SK-N-SH (cell line): ENCODE data around the gene TMEM145. TPM values are rescaled to one million over a fixed set of nuclear protein-coding genes. Genes with fewer than 3 reads are reported as not detected.

Source experiments
- CTCF ChIA-PET: fragments of 300-600, 350-600 bp; formaldehyde crosslinking; extraction: SDS; loops from one replicate; lab custom pipeline; 2021; lab: Yijun Ruan, JAX
- POLR2A ChIA-PET: fragments of 350-600 bp; sonication (Branson Sonifier 250); formaldehyde crosslinking; extraction: SDS; loops from one replicate; lab custom pipeline; 2020; ENCODE audit warnings: antibody characterized with exemption, inconsistent platforms; lab: Yijun Ruan, JAX
- DNase-seq: peaks from one replicate; pipeline ENCODE4 v3.0.0; 2012
- H2AFZ ChIP-seq: fragments of 200-600 bp; sonication (generic); 2 replicates; pipeline ENCODE4 v1.8.1; 2016; ENCODE audit warnings: antibody characterized with exemption, mild to moderate bottlenecking, low read depth
- H3F3A ChIP-seq: fragments of 200-600 bp; sonication (generic); replicated peaks from 2 replicates; pipeline ENCODE3; 2016; ENCODE audit warnings: antibody characterized with exemption, mild to moderate bottlenecking; ENCODE audit not compliant: insufficient read depth
- H3K27ac ChIP-seq, 2 experiments: fragments of 200-500 bp in 1 of 2; fragments of 200-600 bp in 1 of 2; sonication (Bioruptor generic) in 1 of 2; sonication (generic), shearing (Covaris generic) in 1 of 2; 2 replicates each; pipeline versions ENCODE4 v1.5.1 to v1.6.1; 2014 to 2016; ENCODE audit warnings: low read depth in 2 of 2, inconsistent platforms in 1 of 2, low read length in 1 of 2, mild to moderate bottlenecking in 1 of 2, mixed read lengths in 1 of 2
- H3K27me3 ChIP-seq: fragments of 200-600 bp; sonication (generic), shearing (Covaris generic); 2 replicates; pipeline ENCODE4 v1.6.1; 2016; ENCODE audit warnings: mixed run types; ENCODE audit not compliant: insufficient read depth
- H3K36me3 ChIP-seq, 2 experiments: fragments of 200-500 bp in 1 of 2; fragments of 200-600 bp in 1 of 2; sonication (Bioruptor generic) in 1 of 2; sonication (generic) in 1 of 2; replicated peaks in 1 of 2; 2 replicates each; pipeline versions ENCODE3 to v1.5.1; 2014 to 2016; ENCODE audit warnings: low read length in 1 of 2, mild to moderate bottlenecking in 1 of 2; ENCODE audit not compliant: insufficient read depth in 2 of 2, control insufficient read depth in 1 of 2
- H3K4me1 ChIP-seq, 2 experiments: fragments of 200-500 bp in 1 of 2; fragments of 200-600 bp in 1 of 2; sonication (Bioruptor generic) in 1 of 2; sonication (generic), shearing (Covaris generic) in 1 of 2; 2 replicates each; pipeline versions ENCODE4 v1.5.1 to v1.6.1; 2014 to 2016; ENCODE audit warnings: low read depth in 1 of 2, low read length in 1 of 2, mixed run types in 1 of 2; ENCODE audit not compliant: insufficient read depth in 2 of 2, control insufficient read depth in 1 of 2
- H3K4me2 ChIP-seq: fragments of 200-600 bp; sonication (generic), shearing (Covaris generic); 2 replicates; pipeline ENCODE4 v1.6.1; 2017; ENCODE audit warnings: mixed run types
- H3K4me3 ChIP-seq, 2 experiments: fragments of 200-500 bp in 1 of 2; fragments of 200-600 bp in 1 of 2; sonication (Bioruptor generic) in 1 of 2; sonication (generic), shearing (Covaris generic) in 1 of 2; 2 replicates each; pipeline versions ENCODE4 v1.5.1 to v1.8.1; 2014 to 2016; ENCODE audit warnings: low read depth in 2 of 2, inconsistent platforms in 1 of 2, low read length in 1 of 2, mild to moderate bottlenecking in 1 of 2, mixed read lengths in 1 of 2, moderate library complexity in 1 of 2
- H3K79me2 ChIP-seq: fragments of 200-600 bp; sonication (generic); 2 replicates; pipeline ENCODE4 v1.8.1; 2017; ENCODE audit warnings: mild to moderate bottlenecking; ENCODE audit not compliant: insufficient read depth
- H3K9ac ChIP-seq: fragments of 200-600 bp; sonication (generic); 2 replicates; pipeline ENCODE4 v1.6.1; 2017; ENCODE audit warnings: mixed run types
- H3K9me2 ChIP-seq: fragments of 200-600 bp; sonication (generic); 2 replicates; pipeline ENCODE4 v1.6.1; 2017; ENCODE audit warnings: mixed run types
- H3K9me3 ChIP-seq: fragments of 200-600 bp; sonication (generic); 2 replicates; pipeline ENCODE4 v1.6.1; 2017; ENCODE audit warnings: mixed run types, mild to moderate bottlenecking, moderate library complexity
- H4K20me1 ChIP-seq: fragments of 200-600 bp; sonication (generic); 2 replicates; pipeline ENCODE4 v1.6.1; 2017; ENCODE audit warnings: mild to moderate bottlenecking, mixed run types; ENCODE audit not compliant: insufficient read depth
- EZH2phosphoT487 ChIP-seq: fragments of 200-600 bp; sonication (generic); IDR thresholded peaks from 2 replicates; pipeline ENCODE4 v1.6.1; 2017; ENCODE audit warnings: low read depth, mixed run types, mild to moderate bottlenecking, antibody characterized with exemption, moderate library complexity, borderline replicate concordance
- FOXJ3 ChIP-seq: sonication (generic); formaldehyde crosslinking; IDR thresholded peaks from 2 replicates; pipeline ENCODE4 v1.5.1; 2020; ENCODE audit warnings: mild to moderate bottlenecking, missing genetic modification reagents
- FOXM1 ChIP-seq: IDR thresholded peaks from 2 replicates; pipeline ENCODE4 v1.4.0; 2012; ENCODE audit warnings: low read depth, mild to moderate bottlenecking
- JUND ChIP-seq: IDR thresholded peaks from 2 replicates; pipeline ENCODE4 v1.4.0; 2012
- MEF2A ChIP-seq: IDR thresholded peaks from 2 replicates; pipeline ENCODE4 v1.4.0; 2012; ENCODE audit warnings: low read depth, borderline replicate concordance
- NFIC ChIP-seq: IDR thresholded peaks from 2 replicates; pipeline ENCODE4 v1.4.0; 2012; ENCODE audit warnings: borderline replicate concordance
- RFX5 ChIP-seq: IDR thresholded peaks from 2 replicates; pipeline ENCODE4 v1.6.1; 2012; ENCODE audit warnings: mild to moderate bottlenecking, improper control_type of control experiment, low read length
- SIN3A ChIP-seq: IDR thresholded peaks from 2 replicates; pipeline ENCODE4 v1.6.1; 2012; ENCODE audit warnings: low read depth, mild to moderate bottlenecking, low read length, moderate library complexity, borderline replicate concordance
- TAF1 ChIP-seq: IDR thresholded peaks from 2 replicates; pipeline ENCODE4 v1.6.1; 2012; ENCODE audit warnings: low read depth, mild to moderate bottlenecking, low read length, moderate library complexity, borderline replicate concordance
- TEAD4 ChIP-seq: IDR thresholded peaks from 2 replicates; pipeline ENCODE4 v1.4.0; 2012; ENCODE audit warnings: mild to moderate bottlenecking, borderline replicate concordance; ENCODE audit not compliant: insufficient read depth
- YY1 ChIP-seq: IDR thresholded peaks from 2 replicates; pipeline ENCODE4 v1.4.0; 2012; ENCODE audit warnings: low read depth, mild to moderate bottlenecking
- WGBS: methylation state at CpG from one replicate; pipeline ENCODE4 v1.1.6; 2017; ENCODE audit warnings: low lambda C conversion rate; 5-methylcytosine and 5-hydroxymethylcytosine counted together
- polyA plus RNA-seq, 3 experiments: library from polyadenylated mRNA; depleted of rRNA; stranded (reverse); fragments of >200 nt; gene quantifications; 2 replicates each; pipeline ENCODE4 v1.2.3, GENCODE V29; 2012
- TF ChIP-seq, protein P1 (sequence below): fragments of 150-350 bp; IDR thresholded peaks from 2 replicates; pipeline ENCODE4 v1.6.1; 2016; ENCODE audit warnings: mild to moderate bottlenecking, low read depth, low read length
- TF ChIP-seq, protein P2 (sequence below): IDR thresholded peaks from 2 replicates; pipeline ENCODE4 v1.6.1; 2012; ENCODE audit warnings: mild to moderate bottlenecking, low read depth, low read length, moderate library complexity
- TF ChIP-seq, protein P3 (sequence below): IDR thresholded peaks from 2 replicates; pipeline ENCODE4 v1.4.0; 2012; ENCODE audit warnings: low read depth
- TF ChIP-seq, protein P4 (sequence below): IDR thresholded peaks from 2 replicates; pipeline ENCODE4; 2012

TMEM145 gene
- polyA plus RNA-seq, 1 of the 3 experiments (the other 2 are of a cell fraction): 2.0 TPM

DNA sequence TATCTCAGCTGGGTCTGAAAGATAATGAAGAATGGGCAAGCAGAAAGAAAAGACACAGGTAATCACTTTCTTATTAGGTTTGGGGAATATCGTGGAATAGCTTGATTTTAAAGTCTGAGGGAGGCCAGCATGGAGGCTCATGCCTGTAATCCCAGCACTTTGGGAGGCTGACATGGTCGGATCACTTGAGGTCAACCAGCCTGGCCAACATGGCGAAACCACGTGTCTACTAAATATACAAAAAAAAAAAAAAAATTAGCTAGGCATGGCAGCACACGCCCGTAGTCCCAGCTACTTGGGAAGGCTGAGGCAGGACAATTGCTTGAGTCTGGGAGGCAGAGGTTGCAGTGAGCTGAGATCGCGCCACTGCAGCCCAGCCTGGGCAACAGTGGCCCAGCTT is 9.2 kb upstream of the TMEM145 start:
- no peak for DNase-seq
- POLR2A ChIA-PET: interaction anchor here (0.6 to 1.2 kb wide), 2 partner anchors 19 to 23 kb away, joined by 4 to 7 read pairs; no protein-coding TSS in a partner anchor
- Histone ChIP-seq H3K9me2 (no peaks in the 10 kb centered on the region), H3K4me3 (no peak overlapping the region), H3K4me1 (peaks cover 9 to 10% of the 10 kb centered on the region in 2 experiments; a peak in 3 of 4 replicates), H3K27ac (no peak overlapping the region), H3K9ac (no peak overlapping the region), H3K36me3 (peaks cover 0 to 6% of the 10 kb centered on the region in 2 experiments), H2AFZ (no peak overlapping the region), H3F3A (peaks cover 4% of the 10 kb centered on the region), H3K9me3 (no peaks in the 10 kb centered on the region), H3K27me3 (no peaks in the 10 kb centered on the region), H4K20me1 (no peaks in the 10 kb centered on the region), H3K4me2 (no peak overlapping the region), H3K79me2 (peaks cover 13% of the 10 kb centered on the region)
- CTCF ChIA-PET: interaction anchor here (1.1 to 1.3 kb wide), 2 partner anchors 9 to 10 kb away, joined by 3 to 5 read pairs; no protein-coding TSS in a partner anchor
- 95% methylated on average over 8 of the region's 8 CpGs for WGBS
- no peak for TF ChIP-seq SIN3A
- TF ChIP-seq EZH2phosphoT487: no peak
- no peak for TF ChIP-seq MEF2A
- no peak for TF ChIP-seq JUND
- no peak for TF ChIP-seq YY1
- no peak for TF ChIP-seq FOXM1
- TF ChIP-seq, protein P1, sequence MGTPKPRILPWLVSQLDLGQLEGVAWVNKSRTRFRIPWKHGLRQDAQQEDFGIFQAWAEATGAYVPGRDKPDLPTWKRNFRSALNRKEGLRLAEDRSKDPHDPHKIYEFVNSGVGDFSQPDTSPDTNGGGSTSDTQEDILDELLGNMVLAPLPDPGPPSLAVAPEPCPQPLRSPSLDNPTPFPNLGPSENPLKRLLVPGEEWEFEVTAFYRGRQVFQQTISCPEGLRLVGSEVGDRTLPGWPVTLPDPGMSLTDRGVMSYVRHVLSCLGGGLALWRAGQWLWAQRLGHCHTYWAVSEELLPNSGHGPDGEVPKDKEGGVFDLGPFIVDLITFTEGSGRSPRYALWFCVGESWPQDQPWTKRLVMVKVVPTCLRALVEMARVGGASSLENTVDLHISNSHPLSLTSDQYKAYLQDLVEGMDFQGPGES: no peak
- no peak for TF ChIP-seq NFIC
- TF ChIP-seq TAF1: no peak

DNA sequence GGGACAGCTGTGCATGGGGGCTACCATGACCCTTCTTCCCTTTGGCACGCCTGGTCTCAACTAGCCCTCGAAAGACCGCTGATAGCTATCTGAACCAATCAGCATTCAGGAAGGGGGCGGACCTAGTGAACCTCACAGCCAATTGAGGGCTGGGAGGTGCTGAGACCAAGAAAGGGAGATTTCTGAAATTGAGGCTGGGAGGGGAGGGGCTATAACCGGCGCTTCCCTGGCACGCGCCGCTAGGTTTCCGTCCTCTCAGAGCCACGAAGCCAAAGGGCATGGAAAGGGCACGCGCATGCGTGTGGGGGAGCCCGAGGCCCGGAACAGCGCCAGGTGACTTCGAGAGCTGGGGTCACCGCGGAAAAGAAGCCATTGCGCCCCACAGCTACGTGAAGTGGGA is 6.5 kb upstream of the TMEM145 start:
- TF ChIP-seq JUND: no peak
- no peak for TF ChIP-seq FOXJ3 (CRISPR knock-in tag)
- TF ChIP-seq FOXM1: no peak
- Histone ChIP-seq H3K9me3 (no peaks in the 10 kb centered on the region), H3F3A (peaks cover 4% of the 10 kb centered on the region), H4K20me1 (no peaks in the 10 kb centered on the region), H3K79me2 (peaks cover 1% of the 10 kb centered on the region), H3K27ac (no peak overlapping the region), H3K4me1 (peaks cover 9 to 12% of the 10 kb centered on the region in 2 experiments; a peak in 2 of 4 replicates), H3K9me2 (no peaks in the 10 kb centered on the region), H3K4me2 (no peak overlapping the region), H2AFZ (no peak overlapping the region), H3K36me3 (no peaks in the 10 kb centered on the region), H3K27me3 (no peaks in the 10 kb centered on the region), H3K9ac (no peak overlapping the region), H3K4me3 (no peak overlapping the region)
- CTCF ChIA-PET: no interaction called here
- 93% methylated on average over 19 of the region's 22 CpGs for WGBS
- no peak for DNase-seq
- POLR2A ChIA-PET: no interaction called here

DNA sequence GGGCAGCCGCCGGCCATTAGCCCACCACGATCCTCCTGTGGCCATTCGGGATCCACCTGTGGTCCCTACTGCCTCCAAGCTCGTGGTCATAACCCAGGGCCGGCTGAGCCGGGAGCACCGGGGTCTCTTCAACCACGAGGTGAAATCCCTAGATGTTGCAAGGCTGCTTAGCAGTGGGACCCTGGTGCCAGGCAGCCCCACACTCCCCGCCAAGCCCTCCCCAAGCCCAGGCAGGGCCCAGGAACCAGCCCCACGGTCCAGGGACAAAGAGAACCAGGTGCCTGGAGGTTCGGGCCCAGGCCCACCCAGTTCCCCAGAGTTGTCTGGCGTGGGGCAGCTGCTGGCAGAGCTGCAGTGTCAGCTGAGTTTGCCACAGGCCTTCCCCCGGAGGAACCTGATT is 3.4 kb upstream of the TMEM145 start:
- Histone ChIP-seq H3K4me3 (no peak overlapping the region), H4K20me1 (no peaks in the 10 kb centered on the region), H3K4me2 (no peak overlapping the region), H3K9ac (no peak overlapping the region), H3K9me2 (no peaks in the 10 kb centered on the region), H2AFZ (no peak overlapping the region), H3K27me3 (no peaks in the 10 kb centered on the region), H3F3A (no peaks in the 10 kb centered on the region), H3K27ac (no peak overlapping the region), H3K4me1 (peaks cover 0 to 14% of the 10 kb centered on the region in 2 experiments; a peak in 1 of 4 replicates), H3K9me3 (no peaks in the 10 kb centered on the region), H3K36me3 (no peaks in the 10 kb centered on the region), H3K79me2 (no peaks in the 10 kb centered on the region)
- 77% methylated on average over 4 of the region's 14 CpGs for WGBS
- DNase-seq: no peak
- CTCF ChIA-PET: no interaction called here
- POLR2A ChIA-PET: no interaction called here
- TF ChIP-seq NFIC (no peak), RFX5 (no peak), TEAD4 (no peak)
- TF ChIP-seq, protein P2, sequence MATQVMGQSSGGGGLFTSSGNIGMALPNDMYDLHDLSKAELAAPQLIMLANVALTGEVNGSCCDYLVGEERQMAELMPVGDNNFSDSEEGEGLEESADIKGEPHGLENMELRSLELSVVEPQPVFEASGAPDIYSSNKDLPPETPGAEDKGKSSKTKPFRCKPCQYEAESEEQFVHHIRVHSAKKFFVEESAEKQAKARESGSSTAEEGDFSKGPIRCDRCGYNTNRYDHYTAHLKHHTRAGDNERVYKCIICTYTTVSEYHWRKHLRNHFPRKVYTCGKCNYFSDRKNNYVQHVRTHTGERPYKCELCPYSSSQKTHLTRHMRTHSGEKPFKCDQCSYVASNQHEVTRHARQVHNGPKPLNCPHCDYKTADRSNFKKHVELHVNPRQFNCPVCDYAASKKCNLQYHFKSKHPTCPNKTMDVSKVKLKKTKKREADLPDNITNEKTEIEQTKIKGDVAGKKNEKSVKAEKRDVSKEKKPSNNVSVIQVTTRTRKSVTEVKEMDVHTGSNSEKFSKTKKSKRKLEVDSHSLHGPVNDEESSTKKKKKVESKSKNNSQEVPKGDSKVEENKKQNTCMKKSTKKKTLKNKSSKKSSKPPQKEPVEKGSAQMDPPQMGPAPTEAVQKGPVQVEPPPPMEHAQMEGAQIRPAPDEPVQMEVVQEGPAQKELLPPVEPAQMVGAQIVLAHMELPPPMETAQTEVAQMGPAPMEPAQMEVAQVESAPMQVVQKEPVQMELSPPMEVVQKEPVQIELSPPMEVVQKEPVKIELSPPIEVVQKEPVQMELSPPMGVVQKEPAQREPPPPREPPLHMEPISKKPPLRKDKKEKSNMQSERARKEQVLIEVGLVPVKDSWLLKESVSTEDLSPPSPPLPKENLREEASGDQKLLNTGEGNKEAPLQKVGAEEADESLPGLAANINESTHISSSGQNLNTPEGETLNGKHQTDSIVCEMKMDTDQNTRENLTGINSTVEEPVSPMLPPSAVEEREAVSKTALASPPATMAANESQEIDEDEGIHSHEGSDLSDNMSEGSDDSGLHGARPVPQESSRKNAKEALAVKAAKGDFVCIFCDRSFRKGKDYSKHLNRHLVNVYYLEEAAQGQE: no peak
- TF ChIP-seq, protein P1: no peak
- TF ChIP-seq, protein P3, sequence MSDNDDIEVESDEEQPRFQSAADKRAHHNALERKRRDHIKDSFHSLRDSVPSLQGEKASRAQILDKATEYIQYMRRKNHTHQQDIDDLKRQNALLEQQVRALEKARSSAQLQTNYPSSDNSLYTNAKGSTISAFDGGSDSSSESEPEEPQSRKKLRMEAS: no peak
- TF ChIP-seq, protein P4, sequence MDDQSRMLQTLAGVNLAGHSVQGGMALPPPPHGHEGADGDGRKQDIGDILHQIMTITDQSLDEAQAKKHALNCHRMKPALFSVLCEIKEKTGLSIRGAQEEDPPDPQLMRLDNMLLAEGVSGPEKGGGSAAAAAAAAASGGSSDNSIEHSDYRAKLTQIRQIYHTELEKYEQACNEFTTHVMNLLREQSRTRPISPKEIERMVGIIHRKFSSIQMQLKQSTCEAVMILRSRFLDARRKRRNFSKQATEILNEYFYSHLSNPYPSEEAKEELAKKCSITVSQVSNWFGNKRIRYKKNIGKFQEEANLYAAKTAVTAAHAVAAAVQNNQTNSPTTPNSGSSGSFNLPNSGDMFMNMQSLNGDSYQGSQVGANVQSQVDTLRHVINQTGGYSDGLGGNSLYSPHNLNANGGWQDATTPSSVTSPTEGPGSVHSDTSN: no peak
